PC-9 (cell line): ENCODE results near the gene ATP6V0D1. TPM values are rescaled to one million over a fixed set of nuclear protein-coding genes. Genes with fewer than 3 reads are reported as not detected.

Source experiments
- BruUV-seq: library from RNA; stranded (reverse); fragments of 400-500 nt; replicated peaks from 2 replicates; lab custom pipeline; 2021; lab: Mats Ljungman, UMichigan
- CTCF ChIA-PET: fragments of 300-600 bp; sonication (Branson Sonifier 250); formaldehyde crosslinking; loops from one replicate; lab custom pipeline; 2022; ENCODE audit warnings: antibody characterized with exemption; lab: Charles Lee
- POLR2A ChIA-PET: fragments of 300-600 bp; sonication (Branson Sonifier 250); formaldehyde crosslinking; loops from one replicate; lab custom pipeline; 2022; ENCODE audit warnings: antibody characterized with exemption; ENCODE audit not compliant: unreplicated experiment; lab: Charles Lee
- DNase-seq, 2 experiments: peaks; one replicate each; pipeline versions ENCODE4 v3.0.0 to v3.0.0-alpha.2; 2015 to 2022; ENCODE audit warnings: mixed read lengths in 1 of 2
- H2AFZ ChIP-seq: fragments of 200-600 bp; sonication (generic); 2 replicates; pipeline ENCODE4 v1.8.1; 2017; ENCODE audit warnings: antibody characterized with exemption
- H3F3A ChIP-seq: fragments of 200-600 bp; sonication (generic); 2 replicates; pipeline ENCODE4 v1.8.1; 2017; ENCODE audit warnings: antibody characterized with exemption, mild to moderate bottlenecking, low read depth; ENCODE audit not compliant: insufficient read depth
- H3K27ac ChIP-seq: fragments of 200-600 bp; sonication (generic); 2 replicates; pipeline ENCODE4 v1.6.1; 2016; ENCODE audit warnings: mixed run types
- H3K27me3 ChIP-seq: fragments of 200-600 bp; sonication (generic); 2 replicates; pipeline ENCODE4 v1.6.1; 2016; ENCODE audit warnings: low read depth, mixed run types; ENCODE audit not compliant: insufficient read depth
- H3K36me3 ChIP-seq: fragments of 200-600 bp; sonication (generic); 2 replicates; pipeline ENCODE4 v1.6.1; 2016; ENCODE audit warnings: low read depth, mixed run types
- H3K4me1 ChIP-seq: fragments of 200-600 bp; sonication (generic); replicated peaks from 2 replicates; pipeline ENCODE4 v1.6.1; 2016; ENCODE audit warnings: mixed run types; ENCODE audit not compliant: insufficient read depth
- H3K4me2 ChIP-seq: fragments of 200-600 bp; sonication (generic); 2 replicates; pipeline ENCODE4 v1.6.1; 2017; ENCODE audit warnings: mixed run types
- H3K4me3 ChIP-seq: fragments of 200-600 bp; sonication (generic); 2 replicates; pipeline ENCODE4 v1.6.1; 2016; ENCODE audit warnings: mixed run types
- H3K79me2 ChIP-seq: fragments of 200-600 bp; sonication (generic); 2 replicates; pipeline ENCODE4 v1.6.1; 2017; ENCODE audit warnings: low read depth, mixed run types
- H3K9me2 ChIP-seq: fragments of 200-600 bp; sonication (generic); 2 replicates; pipeline ENCODE4 v1.8.1; 2017; ENCODE audit warnings: mild to moderate bottlenecking; ENCODE audit not compliant: insufficient read depth
- H3K9me3 ChIP-seq: fragments of 200-600 bp; sonication (generic); 2 replicates; pipeline ENCODE4 v1.8.1; 2016; ENCODE audit warnings: low read depth; ENCODE audit not compliant: insufficient read depth
- H4K20me1 ChIP-seq: fragments of 200-600 bp; sonication (generic); 2 replicates; pipeline ENCODE4 v1.8.1; 2017; ENCODE audit not compliant: insufficient read depth
- EZH2 ChIP-seq: fragments of 200-600 bp; sonication (generic); IDR thresholded peaks from 2 replicates; pipeline ENCODE4 v1.8.0; 2017; ENCODE audit warnings: antibody characterized with exemption, low read depth
- intact Hi-C: fragments of 100-400 bp; cut with micrococcal nuclease; formaldehyde crosslinking; loops from one replicate; pipeline ENCODE4 v1.10.0; 2022; ENCODE audit not compliant: unreplicated experiment
- total RNA-seq: library from RNA; stranded (reverse); gene quantifications from 2 replicates; pipeline ENCODE4 v1.2.3, GENCODE V29; 2021
- TF ChIP-seq, protein P1 (sequence below): fragments of 200-600 bp; sonication (generic); conservative IDR thresholded peaks from 2 replicates; pipeline ENCODE4 v1.6.1; 2017; ENCODE audit warnings: mixed run types, antibody characterized with exemption, mild to moderate bottlenecking, moderate library complexity

Gene ATP6V0D1
- total RNA-seq, 1 experiment from 2014 or later, result 61.0 TPM

DNA sequence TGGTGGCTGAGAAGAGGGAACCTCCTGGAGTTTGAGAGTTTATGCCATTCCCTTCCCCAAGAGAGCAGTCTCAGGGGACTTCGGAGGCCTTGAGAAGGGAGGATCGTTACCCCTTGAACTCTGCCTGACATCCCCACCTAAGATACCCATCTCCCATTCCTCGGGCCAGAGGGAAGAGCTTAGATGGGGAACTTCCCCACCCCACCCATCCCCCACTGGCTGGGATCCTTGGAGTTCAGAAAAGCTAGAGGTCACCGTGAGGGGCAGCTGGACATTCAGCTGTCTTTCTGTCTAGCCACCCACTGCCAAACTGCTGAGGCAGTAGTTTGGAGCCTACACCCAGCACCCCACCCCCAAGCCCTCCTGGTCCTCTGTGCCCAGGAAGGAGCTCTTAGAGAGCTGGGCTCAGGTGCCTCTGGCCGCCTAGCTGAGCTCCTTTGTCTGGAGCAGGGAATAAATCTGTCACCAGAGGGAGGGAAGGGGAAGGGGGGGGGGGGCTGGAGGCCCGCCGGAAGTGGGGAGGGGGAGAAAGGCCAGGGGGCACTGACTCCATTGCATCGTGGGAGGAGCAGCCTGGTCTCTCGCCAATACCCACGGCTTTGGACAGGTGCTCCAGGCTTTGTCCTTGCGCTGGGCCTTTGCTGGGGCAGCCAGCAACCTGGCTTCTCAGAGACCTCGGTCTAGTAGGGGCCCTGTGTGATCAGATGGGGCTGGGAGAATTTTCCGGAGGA is 49.0 kb downstream of the ATP6V0D1 start:
- intact Hi-C loops, result no loop called here
- POLR2A ChIA-PET, result interaction anchor here (0.6 kb wide), 1 partner anchor 184 kb away, joined by 4 read pairs; the partner anchor contains the start of gene FHOD1
- H3K27ac ChIP-seq, result no peak overlapping the region

DNA sequence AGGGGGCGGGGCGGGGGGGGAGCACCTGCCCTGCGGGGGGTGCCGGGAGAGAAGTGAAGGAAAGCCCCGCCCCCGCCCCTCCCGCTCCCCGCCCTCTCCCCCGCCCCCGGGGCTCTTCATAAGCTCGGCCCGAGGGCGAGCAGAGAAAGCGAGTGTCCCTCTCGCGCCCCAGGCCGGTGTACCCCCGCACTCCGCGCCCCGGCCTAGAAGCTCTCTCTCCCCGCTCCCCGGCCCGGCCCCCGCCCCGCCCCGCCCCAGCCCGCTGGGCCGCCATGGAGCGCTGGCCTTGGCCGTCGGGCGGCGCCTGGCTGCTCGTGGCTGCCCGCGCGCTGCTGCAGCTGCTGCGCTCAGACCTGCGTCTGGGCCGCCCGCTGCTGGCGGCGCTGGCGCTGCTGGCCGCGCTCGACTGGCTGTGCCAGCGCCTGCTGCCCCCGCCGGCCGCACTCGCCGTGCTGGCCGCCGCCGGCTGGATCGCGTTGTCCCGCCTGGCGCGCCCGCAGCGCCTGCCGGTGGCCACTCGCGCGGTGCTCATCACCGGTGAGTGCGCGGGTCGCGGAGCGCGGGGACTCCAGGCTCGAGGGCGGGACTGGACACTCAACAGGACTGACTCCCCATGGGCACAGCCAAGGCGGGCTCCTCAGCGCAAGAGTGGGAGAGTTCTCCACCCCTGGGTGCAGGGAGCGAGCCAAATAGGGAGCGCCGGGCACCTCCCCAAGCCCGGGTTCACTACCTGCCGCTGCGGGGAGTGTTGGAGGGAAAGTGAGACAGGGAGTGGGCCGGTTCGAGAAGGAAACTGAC is 49.8 kb downstream of the ATP6V0D1 start, which contains the start of gene HSD11B2:
TSS of gene HSD11B2 (plus strand) at position 145 of the 798 bp plus-strand sequence. CDS start at position 273, 128 bp downstream.
- ChIA-PET POLR2A (interaction anchor here (0.6 to 0.9 kb wide), 4 partner anchors 50 to 460 kb away, joined by 3 to 11 read pairs (median 8); partner anchors contain the start of gene ATP6V0D1), CTCF (interaction anchor here (0.6 to 1.4 kb wide), 8 partner anchors 34 to 452 kb away, joined by 3 to 29 read pairs (median 4); no protein-coding TSS in a partner anchor)
- Histone ChIP-seq H4K20me1 (no peaks in the 10 kb centered on the region), H2AFZ (peak within 1 kb of the TSS; percentile 95), H3K4me2 (peak within 1 kb of the TSS; percentile 95), H3K79me2 (no peaks in the 10 kb centered on the region), H3K36me3 (no peaks in the 10 kb centered on the region), H3K9me3 (no peaks in the 10 kb centered on the region), H3F3A (peaks cover 23% of the 10 kb centered on the region; the same call in 1 of the 2 replicates), H3K27ac (no peak within 1 kb of the TSS), H3K4me1 (no peaks in the 10 kb centered on the region; the same call in none of the 2 replicates), H3K9me2 (no peaks in the 10 kb centered on the region), H3K4me3 (peak within 1 kb of the TSS; percentile 69), H3K27me3 (no peaks in the 10 kb centered on the region)
- TF ChIP-seq EZH2, result no peak
- TF ChIP-seq, protein P1, sequence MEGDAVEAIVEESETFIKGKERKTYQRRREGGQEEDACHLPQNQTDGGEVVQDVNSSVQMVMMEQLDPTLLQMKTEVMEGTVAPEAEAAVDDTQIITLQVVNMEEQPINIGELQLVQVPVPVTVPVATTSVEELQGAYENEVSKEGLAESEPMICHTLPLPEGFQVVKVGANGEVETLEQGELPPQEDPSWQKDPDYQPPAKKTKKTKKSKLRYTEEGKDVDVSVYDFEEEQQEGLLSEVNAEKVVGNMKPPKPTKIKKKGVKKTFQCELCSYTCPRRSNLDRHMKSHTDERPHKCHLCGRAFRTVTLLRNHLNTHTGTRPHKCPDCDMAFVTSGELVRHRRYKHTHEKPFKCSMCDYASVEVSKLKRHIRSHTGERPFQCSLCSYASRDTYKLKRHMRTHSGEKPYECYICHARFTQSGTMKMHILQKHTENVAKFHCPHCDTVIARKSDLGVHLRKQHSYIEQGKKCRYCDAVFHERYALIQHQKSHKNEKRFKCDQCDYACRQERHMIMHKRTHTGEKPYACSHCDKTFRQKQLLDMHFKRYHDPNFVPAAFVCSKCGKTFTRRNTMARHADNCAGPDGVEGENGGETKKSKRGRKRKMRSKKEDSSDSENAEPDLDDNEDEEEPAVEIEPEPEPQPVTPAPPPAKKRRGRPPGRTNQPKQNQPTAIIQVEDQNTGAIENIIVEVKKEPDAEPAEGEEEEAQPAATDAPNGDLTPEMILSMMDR, result no peak
- DNase-seq, result peak; percentile 53 to 76
- intact Hi-C loops, result no loop called here
- no TSS peak for BruUV-seq

More for the DNA sequence above, 49.0 kb downstream of the ATP6V0D1 start:
- no peak for TF ChIP-seq EZH2
- TF ChIP-seq, protein P1, result no peak
- H3K79me2 ChIP-seq, result no peaks in the 10 kb centered on the region
- no peaks in the 10 kb centered on the region; the same call in none of the 2 replicates for H3K4me1 ChIP-seq
- H3K4me3 ChIP-seq, result peak overlapping the region; percentile 69
- H3K27me3 ChIP-seq, result no peaks in the 10 kb centered on the region
- CTCF ChIA-PET, result interaction anchor here (0.6 to 1.4 kb wide), 5 partner anchors 10 to 452 kb away, joined by 4 to 29 read pairs (median 5); no protein-coding TSS in a partner anchor
- no peaks in the 10 kb centered on the region for H3K9me3 ChIP-seq
- H4K20me1 ChIP-seq, result no peaks in the 10 kb centered on the region
- no peaks in the 10 kb centered on the region for H3K36me3 ChIP-seq
- no TSS peak for BruUV-seq
- H3F3A ChIP-seq, result peaks cover 23% of the 10 kb centered on the region; the same call in 1 of the 2 replicates
- peak overlapping the region; percentile 87 for H2AFZ ChIP-seq
- DNase-seq, result no peak
- no peaks in the 10 kb centered on the region for H3K9me2 ChIP-seq
- peak overlapping the region; percentile 95 for H3K4me2 ChIP-seq

DNA sequence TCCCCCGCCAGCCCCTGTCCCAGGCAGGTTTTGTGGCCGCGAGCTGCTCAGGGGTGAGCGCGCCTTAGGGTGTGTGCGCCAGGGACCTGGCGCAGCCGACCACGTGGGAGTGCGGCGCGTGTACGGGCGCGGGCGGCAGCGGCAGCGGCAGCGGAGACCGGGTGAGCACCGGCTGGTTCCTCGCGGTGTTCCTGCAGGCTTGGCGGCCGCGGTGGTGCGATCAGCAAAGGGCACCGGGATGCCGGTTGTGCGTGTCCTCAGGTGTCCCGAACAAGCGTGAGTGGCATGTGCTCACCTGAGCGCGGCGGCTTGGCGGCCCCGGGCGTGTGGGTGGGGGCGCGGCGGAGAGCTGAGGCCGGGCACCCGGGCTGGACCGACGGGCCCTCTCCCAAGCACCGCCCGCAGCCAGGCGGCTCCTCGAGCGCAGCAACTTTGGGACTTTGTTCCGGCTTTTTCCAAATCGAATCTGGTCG is 50.4 kb downstream of the ATP6V0D1 start:
- TF ChIP-seq EZH2, result no peak
- TF ChIP-seq, protein P1, result no peak
- Histone ChIP-seq H3K27ac (no peak overlapping the region), H2AFZ (peak overlapping the region; percentile 95), H3K27me3 (no peaks in the 10 kb centered on the region), H3K9me3 (no peaks in the 10 kb centered on the region), H3F3A (peaks cover 23% of the 10 kb centered on the region; the same call in 1 of the 2 replicates), H3K4me3 (peak overlapping the region; percentile 64), H3K36me3 (no peaks in the 10 kb centered on the region), H4K20me1 (no peaks in the 10 kb centered on the region), H3K4me2 (peak overlapping the region; percentile 80), H3K4me1 (no peaks in the 10 kb centered on the region; the same call in none of the 2 replicates), H3K79me2 (no peaks in the 10 kb centered on the region), H3K9me2 (no peaks in the 10 kb centered on the region)
- intact Hi-C loops, result no loop called here
- ChIA-PET POLR2A (interaction anchor here (0.6 to 0.9 kb wide), 4 partner anchors 51 to 459 kb away, joined by 3 to 11 read pairs (median 8); partner anchors contain the start of gene ATP6V0D1), CTCF (interaction anchor here (1.4 kb wide), 1 partner anchor 35 kb away, joined by 4 read pairs; no protein-coding TSS in a partner anchor)
- no TSS peak for BruUV-seq
- DNase-seq, result peak; percentile 40 to 54
